HG03432 (cell line): Measurements from ENCODE around the gene TAF15.
A peak's percentile ranks its signal among the peaks of the same experiment; 100 is the strongest.

Experiments used
- ATAC-seq: cut with Tn5 transposase; IDR thresholded peaks from one replicate; pipeline ENCODE4 v1.9.1; 2021; ENCODE audit warnings: mild to moderate bottlenecking, moderate library complexity; ENCODE audit not compliant: unreplicated experiment

The TAF15 gene

GRCh38 chr17:35786941-35787432 is 22.3 kb upstream of the TAF15 start:
- ATAC-seq, result no peak

- no peak for ATAC-seq
These were observed 20.6 kb upstream of the TAF15 start for GRCh38 chr17:35788477-35789368.

GRCh38 chr17:35790841-35791240 is 18.4 kb upstream of the TAF15 start:
- ATAC-seq, result no peak

GRCh38 chr17:35791681-35792350 is 17.5 kb upstream of the TAF15 start:
- no peak for ATAC-seq

- no peak for ATAC-seq
These were observed 16.0 kb upstream of the TAF15 start for GRCh38 chr17:35793257-35793656.

- ATAC-seq, result no peak
These were observed 14.0 kb upstream of the TAF15 start, which contains the start of gene MMP28 for GRCh38 chr17:35795007-35795870. Gene MMP28 (minus strand): TSS chr17:35795641. CDS start chr17:35795377, 264 bp downstream.

- no peak for ATAC-seq
These were observed 13.4 kb upstream of the TAF15 start for GRCh38 chr17:35795871-35796265.

- ATAC-seq, result no peak
These were observed 12.3 kb upstream of the TAF15 start for GRCh38 chr17:35796942-35797341.

GRCh38 chr17:35797370-35797769 is 11.9 kb upstream of the TAF15 start:
- ATAC-seq, result no peak

GRCh38 chr17:35797918-35798317 is 11.4 kb upstream of the TAF15 start:
- no peak for ATAC-seq

- ATAC-seq, result no peak
These were observed 9.3 kb upstream of the TAF15 start for GRCh38 chr17:35799942-35800341.

GRCh38 chr17:35801583-35802224 is 7.6 kb upstream of the TAF15 start:
- ATAC-seq, result no peak

- peak; percentile 22 for ATAC-seq
These were observed 4.6 kb upstream of the TAF15 start for GRCh38 chr17:35804658-35805192.

- ATAC-seq, result no peak
These were observed 1.7 kb upstream of the TAF15 start for GRCh38 chr17:35807371-35808144.

- no peak for ATAC-seq
These were observed 883 bp upstream of the TAF15 start for GRCh38 chr17:35808240-35808961.

- ATAC-seq, result no peak
These were observed 674 bp downstream of the TAF15 start for GRCh38 chr17:35809855-35810461.

- ATAC-seq, result no peak
These were observed 2.5 kb downstream of the TAF15 start for GRCh38 chr17:35811759-35812158.

- ATAC-seq, result no peak
These were observed 3.2 kb downstream of the TAF15 start for GRCh38 chr17:35812456-35812855.
